Measurements from ENCODE around the gene ATL2.

DNA sequence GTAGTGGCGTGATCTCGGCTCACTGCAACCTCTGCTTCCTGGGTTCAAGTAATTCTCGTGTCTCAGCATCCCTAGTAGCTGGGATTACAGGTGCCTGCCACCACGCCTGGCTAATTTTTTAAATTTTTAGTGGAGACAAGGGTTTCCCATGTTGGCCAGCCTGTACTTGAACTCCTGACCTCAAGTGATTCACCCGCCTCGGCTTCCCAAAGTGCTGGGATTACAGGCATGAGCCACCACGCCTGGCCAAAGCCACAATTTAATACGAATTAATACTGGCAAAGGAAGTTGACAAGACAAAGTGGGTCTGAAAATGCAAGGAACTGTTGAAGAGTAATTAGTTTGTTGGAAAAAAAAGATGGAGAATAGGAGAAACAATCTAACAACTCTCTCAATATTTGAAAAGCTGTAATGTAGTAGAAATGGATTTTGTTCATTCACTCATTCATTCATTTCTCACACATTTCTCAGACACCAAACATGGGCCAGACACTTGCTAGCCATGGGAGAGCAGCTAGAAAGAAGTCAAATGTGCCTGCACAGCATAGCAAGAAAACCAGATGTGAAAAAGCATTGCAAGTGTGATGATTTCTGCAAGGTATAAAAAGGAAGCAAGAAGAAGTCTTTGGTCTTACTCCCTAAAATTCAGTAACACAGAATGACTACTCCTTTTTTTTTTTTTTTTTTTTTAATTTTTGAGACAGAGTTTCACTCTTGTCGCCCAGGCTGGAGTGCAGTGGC lies 39.4 kb upstream of the ATL2 start:
- TF ChIP-seq, protein P1, sequence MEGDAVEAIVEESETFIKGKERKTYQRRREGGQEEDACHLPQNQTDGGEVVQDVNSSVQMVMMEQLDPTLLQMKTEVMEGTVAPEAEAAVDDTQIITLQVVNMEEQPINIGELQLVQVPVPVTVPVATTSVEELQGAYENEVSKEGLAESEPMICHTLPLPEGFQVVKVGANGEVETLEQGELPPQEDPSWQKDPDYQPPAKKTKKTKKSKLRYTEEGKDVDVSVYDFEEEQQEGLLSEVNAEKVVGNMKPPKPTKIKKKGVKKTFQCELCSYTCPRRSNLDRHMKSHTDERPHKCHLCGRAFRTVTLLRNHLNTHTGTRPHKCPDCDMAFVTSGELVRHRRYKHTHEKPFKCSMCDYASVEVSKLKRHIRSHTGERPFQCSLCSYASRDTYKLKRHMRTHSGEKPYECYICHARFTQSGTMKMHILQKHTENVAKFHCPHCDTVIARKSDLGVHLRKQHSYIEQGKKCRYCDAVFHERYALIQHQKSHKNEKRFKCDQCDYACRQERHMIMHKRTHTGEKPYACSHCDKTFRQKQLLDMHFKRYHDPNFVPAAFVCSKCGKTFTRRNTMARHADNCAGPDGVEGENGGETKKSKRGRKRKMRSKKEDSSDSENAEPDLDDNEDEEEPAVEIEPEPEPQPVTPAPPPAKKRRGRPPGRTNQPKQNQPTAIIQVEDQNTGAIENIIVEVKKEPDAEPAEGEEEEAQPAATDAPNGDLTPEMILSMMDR (IDR thresholded peaks at IDR 0.05), result no peak
- TF ChIP-seq POLR2AphosphoS5 (IDR thresholded peaks at IDR 0.05; ENCODE audit: insufficient read depth in 1 of 2, low read depth in 1 of 2) (no peak), POLR2A (IDR thresholded peaks at IDR 0.05) (no peak)
